GM18951 (cell line): ENCODE data around the gene RAB37.

Experiments used
- POLR2A ChIP-seq: IDR thresholded peaks from 4 replicates; pipeline ENCODE4 v1.6.1; 2011; ENCODE audit warnings: mild to moderate bottlenecking; ENCODE audit not compliant: insufficient read length, insufficient read depth; ENCODE audit errors: extremely low read depth
- in situ Hi-C: fragments of 300-500 bp; cut with MboI; formaldehyde crosslinking; loops from one replicate; pipeline ENCODE4 v1.12.0; 2022; ENCODE audit warnings: low sequenced_read_pairs, mixed read lengths, inconsistent platforms; ENCODE audit not compliant: unreplicated experiment

Gene RAB37

DNA sequence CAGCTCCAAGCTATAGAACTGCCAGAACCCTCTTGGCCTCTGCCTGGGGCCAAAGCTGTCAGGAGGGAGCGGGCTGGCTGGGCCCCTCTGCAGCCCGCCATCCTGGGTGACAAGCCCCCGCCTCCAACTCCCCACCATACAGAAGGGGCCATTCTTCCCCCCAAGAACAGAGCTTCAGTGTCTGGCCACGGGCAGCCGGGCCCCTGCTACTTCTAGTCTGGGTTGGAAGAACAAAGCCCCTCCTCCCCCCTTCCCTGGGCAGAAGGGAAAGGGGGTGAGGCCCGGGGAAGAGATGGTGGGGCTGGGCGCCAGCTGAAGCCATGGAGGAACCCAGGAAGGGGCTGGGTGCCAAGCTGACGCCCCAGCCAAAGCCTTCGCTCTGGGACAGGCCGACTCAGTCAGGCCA is 30.1 kb downstream of the RAB37 start:
- no peak for TF ChIP-seq POLR2A
- in situ Hi-C loops: no loop called here

DNA sequence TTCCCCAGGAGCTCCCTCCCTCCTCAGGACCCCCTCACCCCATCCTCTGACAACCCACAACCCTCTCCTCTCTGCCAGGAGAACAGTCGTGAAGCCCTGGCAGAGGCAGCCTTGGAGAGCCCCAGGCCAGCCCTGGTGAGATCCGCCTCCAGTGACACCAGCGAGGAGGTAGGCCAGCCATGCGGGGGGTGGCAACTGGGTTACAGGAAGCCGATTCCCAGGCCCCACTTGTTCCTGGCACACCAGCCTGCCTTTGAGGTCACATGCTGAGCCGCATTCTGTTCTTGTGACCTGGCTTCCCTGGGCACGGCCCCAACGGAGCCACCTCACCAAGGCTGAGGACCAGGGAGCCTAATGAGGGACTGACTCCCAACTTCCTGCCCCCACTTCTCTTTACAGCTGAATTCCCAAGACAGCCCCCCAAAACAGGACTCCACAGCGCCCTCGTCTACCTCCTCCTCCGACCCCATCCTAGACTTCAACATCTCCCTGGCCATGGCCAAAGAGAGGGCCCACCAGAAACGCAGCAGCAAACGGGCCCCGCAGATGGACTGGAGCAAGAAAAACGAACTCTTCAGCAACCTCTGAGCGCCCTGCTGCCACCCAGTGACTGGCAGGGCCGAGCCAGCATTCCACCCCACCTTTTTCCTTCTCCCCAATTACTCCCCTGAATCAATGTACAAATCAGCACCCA is 31.2 kb downstream of the RAB37 start:
- peak; percentile 15 for TF ChIP-seq POLR2A
- in situ Hi-C loops: no loop called here

DNA sequence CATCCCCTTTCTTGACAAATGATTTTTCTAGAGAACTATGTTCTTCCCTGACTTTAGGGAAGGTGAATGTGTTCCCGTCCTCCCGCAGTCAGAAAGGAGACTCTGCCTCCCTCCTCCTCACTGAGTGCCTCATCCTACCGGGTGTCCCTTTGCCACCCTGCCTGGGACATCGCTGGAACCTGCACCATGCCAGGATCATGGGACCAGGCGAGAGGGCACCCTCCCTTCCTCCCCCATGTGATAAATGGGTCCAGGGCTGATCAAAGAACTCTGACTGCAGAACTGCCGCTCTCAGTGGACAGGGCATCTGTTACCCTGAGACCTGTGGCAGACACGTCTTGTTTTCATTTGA is 31.7 kb downstream of the RAB37 start:
- in situ Hi-C loops: no loop called here

DNA sequence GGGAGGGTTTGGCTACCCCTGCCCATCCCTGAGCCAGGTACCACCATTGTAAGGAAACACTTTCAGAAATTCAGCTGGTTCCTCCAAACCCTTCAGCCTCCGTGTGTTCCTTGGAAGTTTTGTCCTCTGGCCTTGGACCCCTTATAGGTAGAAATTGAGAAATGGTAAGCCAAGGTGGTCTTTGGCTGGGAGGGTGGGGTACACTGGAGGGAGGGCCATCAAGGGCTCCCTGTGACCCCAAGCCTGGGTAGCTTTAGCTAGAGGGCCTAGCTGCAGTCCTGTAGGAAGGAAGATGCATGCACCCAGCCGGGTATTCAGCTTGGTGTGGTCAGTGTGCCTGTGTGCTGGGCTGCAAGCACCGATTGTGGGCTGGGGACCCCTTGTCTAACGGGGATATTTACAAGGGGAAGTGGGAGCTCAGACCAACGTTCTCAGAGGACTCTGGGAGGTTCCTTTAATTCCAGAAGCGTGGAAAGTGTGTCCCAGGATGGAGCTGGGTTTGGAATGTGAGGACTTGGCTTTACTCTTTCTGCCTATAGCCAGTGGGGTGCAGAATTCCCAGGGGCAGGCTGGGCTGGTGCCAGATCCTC is 32.3 kb downstream of the RAB37 start:
- TF ChIP-seq POLR2A: no peak
- in situ Hi-C loops: no loop called here

More for the DNA sequence above, 31.7 kb downstream of the RAB37 start:
- TF ChIP-seq POLR2A: peak; percentile 4

DNA sequence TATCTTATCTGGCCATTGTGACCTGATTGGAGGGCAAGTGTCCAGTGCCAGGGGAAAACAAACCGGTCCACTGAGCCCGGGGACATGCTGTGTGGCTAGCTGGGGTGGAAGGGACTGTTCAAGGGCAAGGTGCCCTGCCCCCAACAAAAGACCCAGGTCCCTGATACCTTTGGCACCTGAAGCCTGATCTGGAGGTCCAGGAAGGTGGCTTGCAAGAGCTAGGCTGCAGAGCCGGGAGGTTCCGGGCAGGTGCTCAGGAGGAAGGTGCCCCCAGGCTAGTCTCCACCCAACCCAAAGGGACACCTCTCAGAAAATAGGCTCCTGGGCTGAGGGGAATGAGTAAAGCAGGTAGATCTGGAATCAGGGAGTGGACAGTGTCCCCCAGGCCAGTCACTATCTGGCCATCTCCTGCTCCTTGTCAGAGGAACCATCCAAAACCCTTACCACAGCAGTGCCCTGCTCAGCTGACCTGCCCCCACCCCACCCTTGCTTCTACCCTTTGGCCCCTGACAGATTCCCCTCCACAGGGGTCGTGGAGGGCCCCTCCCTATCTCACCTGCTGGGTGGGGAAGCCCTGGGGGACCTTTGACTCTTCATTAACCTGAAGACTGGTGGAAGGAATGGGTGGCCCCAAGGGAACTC is 32.9 kb downstream of the RAB37 start:
- TF ChIP-seq POLR2A: no peak
- in situ Hi-C loops: no loop called here

- TF ChIP-seq POLR2A: no peak
- in situ Hi-C loops: no loop called here
These were observed 33.7 kb downstream of the RAB37 start for GRCh38 chr17:74770498-74771318.

DNA sequence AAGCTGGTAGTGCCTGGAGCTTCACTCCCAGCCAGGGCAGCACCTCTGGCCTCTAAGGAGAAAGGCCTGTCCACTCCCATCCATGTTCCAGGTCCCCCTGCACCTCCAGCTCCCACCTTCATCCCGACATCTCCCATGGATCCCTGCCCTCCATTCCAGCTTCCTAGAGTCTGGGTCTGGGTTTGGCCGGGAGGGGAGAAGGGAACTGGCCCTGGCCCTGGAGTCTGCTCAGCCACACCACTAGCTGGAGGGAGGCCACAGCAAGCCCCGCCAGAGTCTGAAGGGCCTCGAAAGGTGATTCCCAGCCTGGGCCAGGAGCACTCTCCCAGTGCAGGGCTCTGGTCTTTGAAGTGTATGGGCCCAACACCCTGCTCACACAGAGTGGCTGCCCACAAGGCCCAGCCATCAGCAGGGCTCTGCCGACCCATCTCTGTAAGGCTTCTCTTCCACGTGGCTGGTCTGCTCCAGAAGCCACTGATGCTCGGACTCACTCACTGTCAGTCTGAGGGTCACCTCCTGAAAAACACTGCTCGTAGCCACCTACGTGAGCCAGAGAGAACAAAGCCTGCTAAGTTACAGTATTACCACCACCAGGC is 34.4 kb downstream of the RAB37 start:
- in situ Hi-C loops: no loop called here
- TF ChIP-seq POLR2A: no peak

GRCh38 chr17:74772053-74772452 is 35.0 kb downstream of the RAB37 start:
- in situ Hi-C loops: no loop called here
- no peak for TF ChIP-seq POLR2A

DNA sequence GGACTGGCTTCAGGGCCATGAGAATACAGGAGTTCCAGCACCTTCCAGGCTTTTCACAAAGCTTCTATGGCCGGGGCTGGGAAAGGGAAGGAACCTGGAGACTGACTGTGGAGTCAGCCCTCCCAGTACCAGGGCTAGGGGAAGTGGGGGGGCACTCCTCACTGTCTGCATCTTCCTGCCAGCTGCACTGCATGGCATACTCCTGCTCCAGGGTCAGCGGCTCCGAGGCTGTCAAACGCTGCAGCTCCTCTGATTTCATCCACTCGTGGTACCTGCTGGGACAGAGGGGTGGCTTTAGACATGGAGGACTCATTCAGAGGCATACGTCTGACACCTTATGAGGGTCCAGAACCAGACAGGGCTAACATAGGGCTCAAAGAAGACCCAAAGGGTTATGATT is 36.4 kb downstream of the RAB37 start:
- no peak for TF ChIP-seq POLR2A
- in situ Hi-C loops: no loop called here

DNA sequence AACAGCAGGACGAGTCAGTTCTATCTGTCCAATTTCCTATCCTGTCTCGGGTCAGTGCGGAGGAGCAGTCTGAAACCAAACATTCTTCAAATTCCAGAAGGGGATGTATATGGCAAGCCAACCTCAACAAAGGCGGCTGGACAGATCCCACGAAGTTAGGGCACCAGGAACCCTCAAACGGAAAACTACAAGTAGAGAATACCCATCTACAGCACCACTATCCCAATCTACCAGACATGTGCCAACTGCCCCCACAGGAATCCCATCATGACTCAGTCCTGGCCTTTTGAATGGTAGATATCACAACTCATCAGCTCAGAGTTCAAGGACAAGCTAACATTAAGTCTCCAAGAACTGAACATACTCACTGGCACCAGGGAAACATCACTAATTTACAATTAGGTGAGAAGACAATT is 36.8 kb downstream of the RAB37 start:
- in situ Hi-C loops: no loop called here
- no peak for TF ChIP-seq POLR2A

- in situ Hi-C loops: no loop called here
- no peak for TF ChIP-seq POLR2A
These were observed 38.5 kb downstream of the RAB37 start for GRCh38 chr17:74775409-74776043.

- in situ Hi-C loops: no loop called here
These were observed 39.2 kb downstream of the RAB37 start, which contains the start of gene NAT9 for GRCh38 chr17:74776044-74776962. NAT9 (minus strand) TSS chr17:74776345; CDS start chr17:74775698, 647 bp downstream.

More at GRCh38 chr17:74776044-74776962, 39.2 kb downstream of the RAB37 start, which contains the start of gene NAT9:
- TF ChIP-seq POLR2A: peak; percentile 95
